ENCODE data around the gene COX5A. TPM values are rescaled to one million over a fixed set of nuclear protein-coding genes. Genes with fewer than 3 reads are reported as not detected.

Gene COX5A
- total and polyA plus RNA-seq, 2 of the 13 experiments (the other 11 are each of a cell fraction or from before 2014, with no cell fraction given), result 158 to 218 TPM

DNA sequence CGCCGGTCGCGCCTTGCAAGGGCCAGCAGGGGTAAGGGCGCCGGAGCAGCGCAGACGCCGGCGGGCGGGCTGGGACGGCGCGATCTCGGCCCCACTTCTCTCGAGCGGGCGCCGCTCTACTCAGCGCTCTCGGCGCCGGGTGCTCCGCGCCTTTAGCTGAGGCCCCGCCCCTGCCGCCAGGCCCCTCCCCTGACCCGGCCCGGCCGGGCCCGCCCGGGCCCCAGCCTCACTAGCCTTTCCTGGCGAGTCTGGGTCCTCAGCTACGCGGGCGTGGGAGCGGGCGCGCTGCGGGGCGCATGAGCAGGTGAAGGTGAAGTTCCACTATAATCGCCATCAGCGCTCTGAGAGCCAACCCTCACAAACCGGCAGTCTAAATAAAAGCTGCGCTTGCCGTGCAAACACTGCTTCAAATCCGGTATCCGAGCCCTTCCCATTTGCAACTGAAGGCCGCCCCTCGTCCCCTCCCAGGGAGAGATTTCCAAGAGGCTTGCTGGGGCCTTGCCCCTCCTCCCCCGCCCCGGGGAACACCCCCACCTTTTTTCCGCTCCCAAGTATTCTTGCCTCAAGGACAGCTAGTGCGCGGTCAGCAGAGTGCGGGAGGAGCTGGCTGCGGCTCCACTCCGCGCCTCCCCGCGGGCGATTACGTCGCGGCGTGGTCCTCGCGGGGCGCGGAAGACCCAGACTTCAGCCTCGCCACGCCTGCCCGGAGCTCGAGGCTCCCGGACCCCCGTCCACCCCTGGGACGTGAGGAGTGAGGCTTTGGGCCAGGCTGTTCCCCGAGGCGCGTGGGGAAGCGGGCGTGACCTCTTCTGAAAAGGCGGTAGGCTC lies 19.0 kb upstream of the COX5A start, which contains the start of gene RPP25 (continued):
- TF ChIP-seq XRCC5 (optimal IDR thresholded peaks at IDR 0.05; ENCODE audit: low read length) (no peak), ZFP62 (CRISPR knock-in tag; IDR thresholded peaks at IDR 0.05) (no peak), LCORL (IDR thresholded peaks at IDR 0.05) (no peak), LCORL (CRISPR knock-in tag; IDR thresholded peaks at IDR 0.05) (no peak), ZNF33B (CRISPR knock-in tag; IDR thresholded peaks at IDR 0.05) (no peak), CHD4 (IDR thresholded peaks at IDR 0.05; ENCODE audit: borderline replicate concordance, low read length) (0 out of 2 replicates have a peak, but pooled peaks have one; percentile 1), TBP (CRISPR knock-in tag; IDR thresholded peaks at IDR 0.05) (no peak), KDM5B (CRISPR knock-in tag; IDR thresholded peaks at IDR 0.05; ENCODE audit: borderline replicate concordance) (peak; percentile 73; the same call in 1 of the 2 replicates), TBL1XR1 (IDR thresholded peaks at IDR 0.05; ENCODE audit: borderline replicate concordance, low read length, partially characterized antibody) (no peak), ZNF891 (CRISPR knock-in tag; IDR thresholded peaks at IDR 0.05) (no peak), SKI (IDR thresholded peaks at IDR 0.05; ENCODE audit: partially characterized antibody) (no peak), NFATC3 (CRISPR knock-in tag; IDR thresholded peaks at IDR 0.05) (no peak), GTF2F1 (IDR thresholded peaks at IDR 0.05; ENCODE audit: low read length) (no peak), HNF4A (CRISPR knock-in tag; IDR thresholded peaks at IDR 0.05) (no peak)
- TF ChIP-seq, protein P1, sequence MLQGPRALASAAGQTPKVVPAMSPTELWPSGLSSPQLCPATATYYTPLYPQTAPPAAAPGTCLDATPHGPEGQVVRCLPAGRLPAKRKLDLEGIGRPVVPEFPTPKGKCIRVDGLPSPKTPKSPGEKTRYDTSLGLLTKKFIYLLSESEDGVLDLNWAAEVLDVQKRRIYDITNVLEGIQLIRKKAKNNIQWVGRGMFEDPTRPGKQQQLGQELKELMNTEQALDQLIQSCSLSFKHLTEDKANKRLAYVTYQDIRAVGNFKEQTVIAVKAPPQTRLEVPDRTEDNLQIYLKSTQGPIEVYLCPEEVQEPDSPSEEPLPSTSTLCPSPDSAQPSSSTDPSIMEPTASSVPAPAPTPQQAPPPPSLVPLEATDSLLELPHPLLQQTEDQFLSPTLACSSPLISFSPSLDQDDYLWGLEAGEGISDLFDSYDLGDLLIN (CRISPR knock-in tag; IDR thresholded peaks at IDR 0.05; ENCODE audit: borderline replicate concordance), result no peak
- TF ChIP-seq, protein P2, sequence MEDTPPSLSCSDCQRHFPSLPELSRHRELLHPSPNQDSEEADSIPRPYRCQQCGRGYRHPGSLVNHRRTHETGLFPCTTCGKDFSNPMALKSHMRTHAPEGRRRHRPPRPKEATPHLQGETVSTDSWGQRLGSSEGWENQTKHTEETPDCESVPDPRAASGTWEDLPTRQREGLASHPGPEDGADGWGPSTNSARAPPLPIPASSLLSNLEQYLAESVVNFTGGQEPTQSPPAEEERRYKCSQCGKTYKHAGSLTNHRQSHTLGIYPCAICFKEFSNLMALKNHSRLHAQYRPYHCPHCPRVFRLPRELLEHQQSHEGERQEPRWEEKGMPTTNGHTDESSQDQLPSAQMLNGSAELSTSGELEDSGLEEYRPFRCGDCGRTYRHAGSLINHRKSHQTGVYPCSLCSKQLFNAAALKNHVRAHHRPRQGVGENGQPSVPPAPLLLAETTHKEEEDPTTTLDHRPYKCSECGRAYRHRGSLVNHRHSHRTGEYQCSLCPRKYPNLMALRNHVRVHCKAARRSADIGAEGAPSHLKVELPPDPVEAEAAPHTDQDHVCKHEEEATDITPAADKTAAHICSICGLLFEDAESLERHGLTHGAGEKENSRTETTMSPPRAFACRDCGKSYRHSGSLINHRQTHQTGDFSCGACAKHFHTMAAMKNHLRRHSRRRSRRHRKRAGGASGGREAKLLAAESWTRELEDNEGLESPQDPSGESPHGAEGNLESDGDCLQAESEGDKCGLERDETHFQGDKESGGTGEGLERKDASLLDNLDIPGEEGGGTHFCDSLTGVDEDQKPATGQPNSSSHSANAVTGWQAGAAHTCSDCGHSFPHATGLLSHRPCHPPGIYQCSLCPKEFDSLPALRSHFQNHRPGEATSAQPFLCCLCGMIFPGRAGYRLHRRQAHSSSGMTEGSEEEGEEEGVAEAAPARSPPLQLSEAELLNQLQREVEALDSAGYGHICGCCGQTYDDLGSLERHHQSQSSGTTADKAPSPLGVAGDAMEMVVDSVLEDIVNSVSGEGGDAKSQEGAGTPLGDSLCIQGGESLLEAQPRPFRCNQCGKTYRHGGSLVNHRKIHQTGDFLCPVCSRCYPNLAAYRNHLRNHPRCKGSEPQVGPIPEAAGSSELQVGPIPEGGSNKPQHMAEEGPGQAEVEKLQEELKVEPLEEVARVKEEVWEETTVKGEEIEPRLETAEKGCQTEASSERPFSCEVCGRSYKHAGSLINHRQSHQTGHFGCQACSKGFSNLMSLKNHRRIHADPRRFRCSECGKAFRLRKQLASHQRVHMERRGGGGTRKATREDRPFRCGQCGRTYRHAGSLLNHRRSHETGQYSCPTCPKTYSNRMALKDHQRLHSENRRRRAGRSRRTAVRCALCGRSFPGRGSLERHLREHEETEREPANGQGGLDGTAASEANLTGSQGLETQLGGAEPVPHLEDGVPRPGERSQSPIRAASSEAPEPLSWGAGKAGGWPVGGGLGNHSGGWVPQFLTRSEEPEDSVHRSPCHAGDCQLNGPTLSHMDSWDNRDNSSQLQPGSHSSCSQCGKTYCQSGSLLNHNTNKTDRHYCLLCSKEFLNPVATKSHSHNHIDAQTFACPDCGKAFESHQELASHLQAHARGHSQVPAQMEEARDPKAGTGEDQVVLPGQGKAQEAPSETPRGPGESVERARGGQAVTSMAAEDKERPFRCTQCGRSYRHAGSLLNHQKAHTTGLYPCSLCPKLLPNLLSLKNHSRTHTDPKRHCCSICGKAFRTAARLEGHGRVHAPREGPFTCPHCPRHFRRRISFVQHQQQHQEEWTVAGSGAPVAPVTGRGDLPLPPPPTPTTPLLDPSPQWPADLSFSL (CRISPR knock-in tag; IDR thresholded peaks at IDR 0.05), result no peak
- TF ChIP-seq, protein P3, sequence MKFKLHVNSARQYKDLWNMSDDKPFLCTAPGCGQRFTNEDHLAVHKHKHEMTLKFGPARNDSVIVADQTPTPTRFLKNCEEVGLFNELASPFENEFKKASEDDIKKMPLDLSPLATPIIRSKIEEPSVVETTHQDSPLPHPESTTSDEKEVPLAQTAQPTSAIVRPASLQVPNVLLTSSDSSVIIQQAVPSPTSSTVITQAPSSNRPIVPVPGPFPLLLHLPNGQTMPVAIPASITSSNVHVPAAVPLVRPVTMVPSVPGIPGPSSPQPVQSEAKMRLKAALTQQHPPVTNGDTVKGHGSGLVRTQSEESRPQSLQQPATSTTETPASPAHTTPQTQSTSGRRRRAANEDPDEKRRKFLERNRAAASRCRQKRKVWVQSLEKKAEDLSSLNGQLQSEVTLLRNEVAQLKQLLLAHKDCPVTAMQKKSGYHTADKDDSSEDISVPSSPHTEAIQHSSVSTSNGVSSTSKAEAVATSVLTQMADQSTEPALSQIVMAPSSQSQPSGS (CRISPR knock-in tag; IDR thresholded peaks at IDR 0.05), result no peak
- TF ChIP-seq, protein P4, sequence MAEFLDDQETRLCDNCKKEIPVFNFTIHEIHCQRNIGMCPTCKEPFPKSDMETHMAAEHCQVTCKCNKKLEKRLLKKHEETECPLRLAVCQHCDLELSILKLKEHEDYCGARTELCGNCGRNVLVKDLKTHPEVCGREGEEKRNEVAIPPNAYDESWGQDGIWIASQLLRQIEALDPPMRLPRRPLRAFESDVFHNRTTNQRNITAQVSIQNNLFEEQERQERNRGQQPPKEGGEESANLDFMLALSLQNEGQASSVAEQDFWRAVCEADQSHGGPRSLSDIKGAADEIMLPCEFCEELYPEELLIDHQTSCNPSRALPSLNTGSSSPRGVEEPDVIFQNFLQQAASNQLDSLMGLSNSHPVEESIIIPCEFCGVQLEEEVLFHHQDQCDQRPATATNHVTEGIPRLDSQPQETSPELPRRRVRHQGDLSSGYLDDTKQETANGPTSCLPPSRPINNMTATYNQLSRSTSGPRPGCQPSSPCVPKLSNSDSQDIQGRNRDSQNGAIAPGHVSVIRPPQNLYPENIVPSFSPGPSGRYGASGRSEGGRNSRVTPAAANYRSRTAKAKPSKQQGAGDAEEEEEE (CRISPR knock-in tag; IDR thresholded peaks at IDR 0.05; ENCODE audit: borderline replicate concordance), result no peak
- TF ChIP-seq, protein P5, sequence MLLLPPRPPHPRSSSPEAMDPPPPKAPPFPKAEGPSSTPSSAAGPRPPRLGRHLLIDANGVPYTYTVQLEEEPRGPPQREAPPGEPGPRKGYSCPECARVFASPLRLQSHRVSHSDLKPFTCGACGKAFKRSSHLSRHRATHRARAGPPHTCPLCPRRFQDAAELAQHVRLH (CRISPR knock-in tag; IDR thresholded peaks at IDR 0.05; ENCODE audit: borderline replicate concordance, low read depth), result peak; percentile 39; the same call in 1 of the 2 replicates

All from HepG2 (cell line).